Endothelial cell of umbilical vein (primary cell): ENCODE measurements around the gene HTR2B. TPM values are rescaled to one million over a fixed set of nuclear protein-coding genes. Genes with fewer than 3 reads are reported as not detected.

ENCODE experiments used
- BruUV-seq: library from RNA; stranded (reverse); fragments of 400-500 nt; replicated peaks from 2 replicates; lab custom pipeline; 2021; lab: Mats Ljungman, UMichigan
- CTCF ChIA-PET: fragments of 300-600, 350-600 bp; sonication (Branson Sonifier 250); formaldehyde crosslinking; loops from one replicate; lab custom pipeline; 2021; ENCODE audit warnings: antibody characterized with exemption, inconsistent platforms; lab: Charles Lee
- POLR2A ChIA-PET: fragments of 300-600, 350-600 bp; sonication (Branson Sonifier 250); formaldehyde crosslinking; loops from one replicate; lab custom pipeline; 2021; ENCODE audit warnings: antibody characterized with exemption, inconsistent platforms; lab: Charles Lee
- DNase-seq: peaks from one replicate; pipeline ENCODE4 v3.0.0-alpha.2; 2011; ENCODE audit warnings: low read depth, low spot score
- FAIRE-seq: peaks from 2 replicates; lab custom pipeline; 2011; peaks lifted over from hg19 to GRCh38; lab: Jason Lieb, UNC
- H2AFZ ChIP-seq: 2 replicates; pipeline ENCODE4 v1.6.0; 2012; ENCODE audit warnings: low read depth, low read length, control low read depth, inconsistent platforms
- H3K27ac ChIP-seq: 2 replicates; pipeline ENCODE4 v1.5.1; 2011; ENCODE audit warnings: low read depth, mild to moderate bottlenecking, control low read depth, low read length, moderate library complexity; ENCODE audit not compliant: insufficient read depth
- H3K27me3 ChIP-seq, 2 experiments: 2 replicates each; pipeline versions ENCODE4 v1.6.0 to v1.6.1; 2011; ENCODE audit warnings: low read length in 2 of 2, mixed read lengths in 1 of 2; ENCODE audit not compliant: control insufficient read depth in 2 of 2, insufficient read depth in 2 of 2
- H3K36me3 ChIP-seq, 2 experiments: 2 replicates in 1 of 2; 3 replicates in 1 of 2; pipeline ENCODE4 v1.5.1; 2011; ENCODE audit warnings: low read length in 2 of 2, mild to moderate bottlenecking in 1 of 2, moderate library complexity in 1 of 2; ENCODE audit not compliant: control insufficient read depth in 2 of 2, insufficient read depth in 2 of 2; ENCODE audit errors: extremely low read depth in 1 of 2
- H3K4me1 ChIP-seq: 3 replicates; pipeline ENCODE4 v1.5.1; 2011; ENCODE audit warnings: mild to moderate bottlenecking, low read length; ENCODE audit not compliant: control insufficient read depth, insufficient read depth; ENCODE audit errors: extremely low read depth
- H3K4me2 ChIP-seq: 2 replicates; pipeline ENCODE4 v1.6.1; 2011; ENCODE audit warnings: low read length, control low read depth, mixed read lengths; ENCODE audit not compliant: insufficient read depth
- H3K4me3 ChIP-seq, 3 experiments: fragments of 200-600 bp in 1 of 3; sonication (generic), shearing (Covaris generic) in 1 of 3; replicated peaks in 1 of 3; 2 replicates each; pipeline ENCODE4 v1.5.1; 2011 to 2016; ENCODE audit warnings: control low read depth in 3 of 3, low read length in 3 of 3, mild to moderate bottlenecking in 2 of 3, inconsistent platforms in 1 of 3, low read depth in 1 of 3, moderate library complexity in 1 of 3; ENCODE audit not compliant: insufficient read depth in 1 of 3
- H3K79me2 ChIP-seq: 2 replicates; pipeline ENCODE4 v1.6.0; 2012; ENCODE audit warnings: low read length, inconsistent platforms; ENCODE audit not compliant: control insufficient read depth, insufficient read depth
- H3K9ac ChIP-seq: replicated peaks from 2 replicates; pipeline ENCODE3; 2011; ENCODE audit warnings: low read length, control low read depth; ENCODE audit not compliant: insufficient read depth; ENCODE audit errors: extremely low read depth
- H3K9me1 ChIP-seq: replicated peaks from 3 replicates; pipeline ENCODE4 v1.6.0; 2011; ENCODE audit warnings: mild to moderate bottlenecking, low read length; ENCODE audit not compliant: control insufficient read depth, insufficient read depth; ENCODE audit errors: extremely low read depth
- H3K9me3 ChIP-seq: replicated peaks from 2 replicates; pipeline ENCODE4 v1.5.1; 2012; ENCODE audit warnings: low read length, inconsistent platforms; ENCODE audit not compliant: control insufficient read depth, insufficient read depth
- H4K20me1 ChIP-seq: replicated peaks from 2 replicates; pipeline ENCODE3; 2011; ENCODE audit warnings: mild to moderate bottlenecking, low read length; ENCODE audit not compliant: control insufficient read depth, insufficient read depth; ENCODE audit errors: extremely low read depth
- FOS ChIP-seq: IDR thresholded peaks from 2 replicates; pipeline ENCODE4 v1.6.1; 2011; ENCODE audit warnings: mild to moderate bottlenecking, low read length, moderate library complexity, borderline replicate concordance; ENCODE audit not compliant: insufficient read depth
- GATA2 ChIP-seq: IDR thresholded peaks from 2 replicates; pipeline ENCODE4 v1.7.0; 2011; ENCODE audit warnings: low read depth, mild to moderate bottlenecking, moderate library complexity, mixed read lengths, low read length; ENCODE audit not compliant: insufficient read length, insufficient read depth
- JUN ChIP-seq: IDR thresholded peaks from 2 replicates; pipeline ENCODE4 v1.6.1; 2011; ENCODE audit warnings: borderline replicate concordance, low read depth; ENCODE audit not compliant: insufficient read length, insufficient read depth
- MYC ChIP-seq: IDR thresholded peaks from one replicate; pipeline ENCODE4 v1.6.1; 2011; ENCODE audit warnings: mild to moderate bottlenecking, low read depth, low read length
- POLR2A ChIP-seq: IDR thresholded peaks from 2 replicates; pipeline ENCODE4 v1.6.1; 2012; ENCODE audit warnings: low read depth, mild to moderate bottlenecking, control low read depth, low read length
- POLR2AphosphoS5 ChIP-seq: IDR thresholded peaks from 2 replicates; pipeline ENCODE4 v1.6.1; 2012; ENCODE audit warnings: low read depth, mild to moderate bottlenecking, control low read depth, low read length, moderate library complexity; ENCODE audit not compliant: insufficient read depth
- dilution Hi-C: fragments of 300-500 bp; cut with MboI; formaldehyde crosslinking; loops from one replicate; pipeline ENCODE4 v1.15.0; 2019; ENCODE audit warnings: low sequenced_read_pairs; ENCODE audit not compliant: extremely low pct_ligation_motif_present
- intact Hi-C: fragments of 100-400 bp; cut with micrococcal nuclease; formaldehyde crosslinking; loops from one replicate; pipeline ENCODE4 v1.10.0; 2022
- polyA plus RNA-seq, 4 experiments: library from polyadenylated mRNA; depleted of rRNA in 3 of 4; stranded (reverse) in 3 of 4; unstranded in 1 of 4; fragments of >200 nt; gene quantifications; 2 replicates each; pipeline versions ENCODE4 v1.2.1 to v1.2.3, GENCODE V29; 2011 to 2012; ENCODE audit warnings: missing spikeins in 1 of 4
- total RNA-seq: library from RNA; stranded (reverse); gene quantifications from 2 replicates; pipeline ENCODE4 v1.2.3, GENCODE V29; 2021
- TF ChIP-seq, protein P1 (sequence below), 2 donors: IDR thresholded peaks; 1 replicate in 1 of 2; 2 replicates in 1 of 2; pipeline ENCODE4 v1.5.1; 2011; ENCODE audit warnings: low read length in 2 of 2, mild to moderate bottlenecking in 2 of 2, moderate library complexity in 2 of 2, control low read depth in 1 of 2, inconsistent platforms in 1 of 2, low read depth in 1 of 2; ENCODE audit not compliant: insufficient read depth in 1 of 2; ENCODE audit errors: extremely low read depth in 1 of 2

The HTR2B gene
- total and polyA plus RNA-seq, 2 donors (not counting 3 experiments of a cell fraction or from before 2014, with no cell fraction given), result 0.88 to 0.93 TPM

DNA sequence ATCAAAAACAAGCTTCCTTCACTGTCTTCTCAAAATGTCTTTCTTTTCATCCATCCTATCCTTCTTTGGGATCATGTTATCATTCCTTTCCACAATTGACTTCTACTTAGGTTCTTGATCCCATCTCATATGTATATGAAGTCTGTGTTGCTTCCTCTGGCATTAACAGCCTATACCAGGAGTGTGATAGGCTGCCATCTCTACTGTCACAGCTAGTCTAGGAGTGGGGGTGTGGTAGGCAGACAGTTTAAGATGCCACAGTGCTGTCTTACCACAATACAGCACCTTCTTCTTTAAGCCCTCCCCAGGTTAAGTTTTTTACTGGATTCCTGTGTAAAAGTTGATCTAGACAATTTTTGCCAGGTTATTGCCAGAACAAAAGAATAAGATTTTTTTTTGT lies 3.7 kb upstream of the HTR2B start:
- Histone ChIP-seq H3K27ac (no peak overlapping the region), H3K36me3 (no peaks in the 10 kb centered on the region), H3K4me3 (no peak overlapping the region), H3K27me3 (no peaks in the 10 kb centered on the region), H3K4me2 (no peak overlapping the region), H2AFZ (no peak overlapping the region), H4K20me1 (no peaks in the 10 kb centered on the region), H3K9me3 (no peaks in the 10 kb centered on the region), H3K9me1 (no peaks in the 10 kb centered on the region), H3K9ac (no peak overlapping the region), H3K79me2 (peaks cover 27% of the 10 kb centered on the region), H3K4me1 (peaks cover 43% of the 10 kb centered on the region)
- DNase-seq, result no peak
- no peak for FAIRE-seq
- no peak for TF ChIP-seq JUN
- no peak for TF ChIP-seq POLR2AphosphoS5
- no peak for TF ChIP-seq POLR2A
- TF ChIP-seq, protein P1, sequence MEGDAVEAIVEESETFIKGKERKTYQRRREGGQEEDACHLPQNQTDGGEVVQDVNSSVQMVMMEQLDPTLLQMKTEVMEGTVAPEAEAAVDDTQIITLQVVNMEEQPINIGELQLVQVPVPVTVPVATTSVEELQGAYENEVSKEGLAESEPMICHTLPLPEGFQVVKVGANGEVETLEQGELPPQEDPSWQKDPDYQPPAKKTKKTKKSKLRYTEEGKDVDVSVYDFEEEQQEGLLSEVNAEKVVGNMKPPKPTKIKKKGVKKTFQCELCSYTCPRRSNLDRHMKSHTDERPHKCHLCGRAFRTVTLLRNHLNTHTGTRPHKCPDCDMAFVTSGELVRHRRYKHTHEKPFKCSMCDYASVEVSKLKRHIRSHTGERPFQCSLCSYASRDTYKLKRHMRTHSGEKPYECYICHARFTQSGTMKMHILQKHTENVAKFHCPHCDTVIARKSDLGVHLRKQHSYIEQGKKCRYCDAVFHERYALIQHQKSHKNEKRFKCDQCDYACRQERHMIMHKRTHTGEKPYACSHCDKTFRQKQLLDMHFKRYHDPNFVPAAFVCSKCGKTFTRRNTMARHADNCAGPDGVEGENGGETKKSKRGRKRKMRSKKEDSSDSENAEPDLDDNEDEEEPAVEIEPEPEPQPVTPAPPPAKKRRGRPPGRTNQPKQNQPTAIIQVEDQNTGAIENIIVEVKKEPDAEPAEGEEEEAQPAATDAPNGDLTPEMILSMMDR (IDR thresholded peaks at IDR 0.05; ENCODE audit: extremely low read depth in 1 of 2, insufficient read depth in 1 of 2, low read depth in 1 of 2, low read length in 2 of 2), result no peak
- no peak for TF ChIP-seq FOS
- no peak for TF ChIP-seq GATA2
- no peak for TF ChIP-seq MYC
- POLR2A ChIA-PET, result no interaction called here
- CTCF ChIA-PET, result interaction anchor here (1.0 to 3.3 kb wide), 3 partner anchors 20 to 64 kb away, joined by 3 to 11 read pairs (median 6); no protein-coding TSS in a partner anchor
- no TSS peak for BruUV-seq
- dilution Hi-C loops (no loop called here), intact Hi-C loops (no loop called here)
